Measurements from ENCODE around the gene SPOP. TPM values are rescaled to one million over a fixed set of nuclear protein-coding genes. Genes with fewer than 3 reads are reported as not detected.

The SPOP gene
- total and polyA plus RNA-seq, 2 donors = 54.7 to 64.3 TPM

DNA sequence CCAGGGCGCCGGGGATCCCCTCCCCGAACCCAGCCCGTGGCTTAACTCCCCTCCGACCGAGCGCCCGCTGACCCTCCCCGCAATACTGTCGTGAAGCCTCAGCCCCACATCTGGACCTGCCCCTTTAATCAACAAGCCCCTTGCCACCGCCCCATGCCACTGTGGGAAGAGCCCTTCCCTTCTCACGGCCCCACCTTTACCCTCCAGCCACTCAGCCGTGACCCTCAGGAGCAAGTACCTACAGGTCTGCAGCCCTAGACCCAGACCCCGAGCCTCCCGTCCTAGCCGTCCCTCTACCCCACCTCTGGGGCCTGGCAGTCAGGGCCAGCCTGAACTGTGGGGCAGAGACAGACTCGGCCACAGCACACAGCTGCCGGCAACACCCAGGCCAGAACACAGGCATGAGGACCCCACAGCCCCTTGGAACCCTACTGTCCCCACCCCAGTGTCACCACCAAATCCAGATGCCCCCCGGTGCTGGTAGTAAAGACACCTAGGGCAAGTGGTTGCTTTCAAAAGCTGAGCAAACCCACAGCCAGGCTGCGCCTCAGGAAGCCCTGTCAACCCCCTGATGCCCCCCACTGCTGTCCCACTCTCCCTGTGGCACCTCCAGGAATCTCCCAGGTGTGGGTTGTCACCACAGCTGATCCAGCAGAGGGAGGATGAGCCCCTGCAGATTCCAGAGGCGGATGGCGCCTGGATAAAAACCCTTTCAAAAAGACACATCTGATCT lies 100.8 kb downstream of the SPOP start:
- Histone ChIP-seq H3K36me3 (ENCODE audit: control insufficient read depth in 2 of 2, insufficient read depth in 2 of 2, low read length in 1 of 2) (no peaks in the 10 kb centered on the region), H3K4me1 (ENCODE audit: control insufficient read depth in 2 of 2, insufficient read depth in 2 of 2, low read length in 2 of 2) (peaks cover 0 to 5% of the 10 kb centered on the region in 2 donors), H3K27ac (ENCODE audit: low read depth in 1 of 2, low read length in 1 of 2) (no peak overlapping the region), H3K9me3 (ENCODE audit: control insufficient read depth in 2 of 2, insufficient read depth in 1 of 2, low read length in 1 of 2) (peaks cover 5 to 6% of the 10 kb centered on the region in 2 donors), H3K27me3 (ENCODE audit: control insufficient read depth in 2 of 2, insufficient read depth in 1 of 2, low read length in 1 of 2) (peaks cover 61 to 82% of the 10 kb centered on the region in 2 donors), H3K4me3 (ENCODE audit: low read length in 2 of 2) (peak overlapping the region in 1 of 2 donors; percentile 33)
- DNase-seq (ENCODE audit: low read depth in 6 of 9, low spot score in 9 of 9) = no peak
- WGBS = 40% methylated on average over 22 of the region's 22 CpGs

DNA sequence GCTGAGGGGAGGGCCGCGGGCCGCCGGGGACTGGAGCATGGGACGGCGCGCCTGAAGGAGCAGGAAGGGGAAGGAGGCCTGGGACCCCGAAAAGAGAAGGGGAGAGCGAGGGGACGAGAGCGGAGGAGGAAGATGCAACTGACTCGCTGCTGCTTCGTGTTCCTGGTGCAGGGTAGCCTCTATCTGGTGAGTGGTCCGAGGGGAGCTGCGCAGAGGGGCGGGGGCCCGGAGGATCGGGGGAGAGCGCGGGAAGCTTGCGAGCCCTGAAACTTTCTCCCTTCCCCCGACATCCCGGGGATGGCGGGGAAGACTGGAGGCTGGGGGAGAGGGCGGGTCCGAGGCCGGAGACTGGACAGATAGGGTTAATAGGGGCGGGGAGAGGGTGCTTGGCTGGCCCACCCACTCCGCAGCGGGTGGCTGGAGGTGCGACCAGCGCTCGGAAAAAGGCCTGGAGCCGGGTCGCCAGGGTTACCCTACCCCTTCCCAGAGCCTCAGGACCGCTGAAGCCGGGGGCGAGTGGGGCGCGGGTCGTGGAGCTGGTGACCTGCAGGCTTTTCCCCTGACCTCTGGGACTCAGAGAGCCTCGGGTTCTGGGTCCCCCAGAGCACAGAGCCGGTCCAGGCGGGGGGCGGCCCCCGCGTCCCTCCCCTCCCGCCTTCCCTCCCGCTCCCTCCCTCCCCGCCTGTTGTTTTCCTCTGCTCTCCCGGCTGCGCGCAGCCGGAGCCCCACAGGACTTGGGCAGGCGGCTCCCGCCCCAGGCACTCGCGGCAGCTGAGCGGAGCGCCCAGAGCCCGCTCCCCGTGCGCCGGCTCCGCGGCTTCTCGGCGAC lies 101.6 kb downstream of the SPOP start:
- Histone ChIP-seq H3K27ac (ENCODE audit: low read depth in 1 of 2, low read length in 1 of 2) (no peak overlapping the region), H3K27me3 (ENCODE audit: control insufficient read depth in 2 of 2, insufficient read depth in 1 of 2, low read length in 1 of 2) (peaks cover 67 to 90% of the 10 kb centered on the region in 2 donors), H3K4me3 (ENCODE audit: low read length in 2 of 2) (peak overlapping the region in 1 of 2 donors; percentile 33), H3K9me3 (ENCODE audit: control insufficient read depth in 2 of 2, insufficient read depth in 1 of 2, low read length in 1 of 2) (peaks cover 5 to 6% of the 10 kb centered on the region in 2 donors), H3K36me3 (ENCODE audit: control insufficient read depth in 2 of 2, insufficient read depth in 2 of 2, low read length in 1 of 2) (no peaks in the 10 kb centered on the region), H3K4me1 (ENCODE audit: control insufficient read depth in 2 of 2, insufficient read depth in 2 of 2, low read length in 2 of 2) (peaks cover 0 to 5% of the 10 kb centered on the region in 2 donors)
- WGBS = 2% methylated on average over 68 of the region's 68 CpGs
- no peak for DNase-seq (ENCODE audit: low read depth in 6 of 9, low spot score in 9 of 9)

DNA sequence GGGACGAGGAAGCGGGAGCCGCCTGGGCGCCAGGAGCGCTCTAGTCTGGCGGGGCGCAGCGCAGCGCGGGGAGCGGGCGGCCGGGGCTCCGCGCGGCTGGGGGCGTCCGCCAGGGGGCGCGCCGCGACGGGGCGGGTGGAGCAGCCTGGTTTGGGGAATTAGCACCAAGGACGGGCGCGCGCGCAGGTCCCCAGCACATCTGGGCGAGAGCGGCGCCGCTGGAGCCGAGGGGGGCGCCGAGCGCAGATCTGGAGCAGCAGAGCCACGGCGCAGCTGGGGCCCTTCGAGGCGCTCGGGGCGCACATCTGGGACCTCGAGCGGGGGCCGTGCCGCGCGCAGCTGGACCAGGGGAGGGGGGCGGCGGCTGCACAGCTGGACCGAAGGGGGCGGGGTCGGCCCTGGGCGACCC lies 102.2 kb downstream of the SPOP start, which contains the start of gene NXPH3:
Gene NXPH3, plus strand, starts transcription at position 193 of the 409 bp plus-strand sequence. CDS start 349 bp downstream, outside the sequence.
- Histone ChIP-seq H3K27me3 (ENCODE audit: control insufficient read depth in 2 of 2, insufficient read depth in 1 of 2, low read length in 1 of 2) (peaks cover 70 to 96% of the 10 kb centered on the region in 2 donors), H3K4me3 (ENCODE audit: low read length in 2 of 2) (peak within 1 kb of the TSS in 1 of 2 donors; percentile 33), H3K4me1 (ENCODE audit: control insufficient read depth in 2 of 2, insufficient read depth in 2 of 2, low read length in 2 of 2) (peaks cover 0 to 5% of the 10 kb centered on the region in 2 donors), H3K9me3 (ENCODE audit: control insufficient read depth in 2 of 2, insufficient read depth in 1 of 2, low read length in 1 of 2) (peaks cover 5 to 6% of the 10 kb centered on the region in 2 donors), H3K27ac (ENCODE audit: low read depth in 1 of 2, low read length in 1 of 2) (no peak within 1 kb of the TSS), H3K36me3 (ENCODE audit: control insufficient read depth in 2 of 2, insufficient read depth in 2 of 2, low read length in 1 of 2) (no peaks in the 10 kb centered on the region)
- 2% methylated on average over 55 of the region's 55 CpGs for WGBS
- peak in 4 of 9 donors; percentile 26 to 57 (median 34) for DNase-seq (ENCODE audit: low read depth in 6 of 9, low spot score in 9 of 9)

DNA sequence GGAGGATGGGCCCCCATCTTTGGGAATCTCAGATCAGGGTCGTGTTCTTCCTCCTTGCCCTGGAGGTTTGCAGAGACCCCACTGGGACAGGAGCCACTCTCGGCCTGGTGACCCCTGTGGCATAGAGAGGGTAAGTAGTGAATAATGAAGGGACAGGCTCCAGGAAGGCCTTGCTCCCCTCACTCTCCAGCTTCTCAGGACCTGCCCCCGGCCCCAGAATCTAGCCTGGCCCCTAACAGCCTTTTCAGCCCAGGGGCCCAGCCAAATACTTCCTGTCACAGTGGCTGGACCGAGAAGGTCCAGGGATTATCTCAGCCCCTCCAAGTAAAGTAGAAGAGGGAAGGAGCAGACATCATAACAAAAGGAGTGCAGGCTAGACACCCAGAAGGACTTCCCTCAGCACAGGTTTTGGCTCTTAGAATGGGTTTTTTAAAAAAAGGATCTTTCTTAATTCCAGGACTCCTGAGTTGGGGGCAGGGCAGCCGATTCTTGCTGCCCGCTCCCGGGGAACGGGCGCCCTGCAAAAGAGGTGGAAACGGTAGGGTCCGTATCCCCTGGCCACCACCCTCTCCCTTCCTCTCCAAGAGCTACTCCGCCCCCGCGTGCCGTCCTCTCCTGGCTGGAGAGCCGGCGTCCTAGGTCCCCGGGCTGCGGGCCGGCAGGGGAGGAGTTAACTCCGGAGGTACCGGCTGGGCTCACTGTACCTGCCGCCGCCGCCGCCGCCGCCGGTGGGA lies 102.8 kb downstream of the SPOP start:
- H3K27me3 ChIP-seq (ENCODE audit: control insufficient read depth in 2 of 2, insufficient read depth in 1 of 2, low read length in 1 of 2) = peaks cover 70 to 97% of the 10 kb centered on the region in 2 donors
- H3K9me3 ChIP-seq (ENCODE audit: control insufficient read depth in 2 of 2, insufficient read depth in 1 of 2, low read length in 1 of 2) = peaks cover 5 to 6% of the 10 kb centered on the region in 2 donors
- H3K4me1 ChIP-seq (ENCODE audit: control insufficient read depth in 2 of 2, insufficient read depth in 2 of 2, low read length in 2 of 2) = peaks cover 0 to 5% of the 10 kb centered on the region in 2 donors
- no peak overlapping the region for H3K27ac ChIP-seq (ENCODE audit: low read depth in 1 of 2, low read length in 1 of 2)
- WGBS = 16% methylated on average over 29 of the region's 29 CpGs
- H3K4me3 ChIP-seq (ENCODE audit: low read length in 2 of 2) = peak overlapping the region in 1 of 2 donors; percentile 33
- DNase-seq (ENCODE audit: low read depth in 6 of 9, low spot score in 9 of 9) = no peak
- H3K36me3 ChIP-seq (ENCODE audit: control insufficient read depth in 2 of 2, insufficient read depth in 2 of 2, low read length in 1 of 2) = no peaks in the 10 kb centered on the region

GRCh38 chr17:49574323-49574781 lies 103.5 kb downstream of the SPOP start:
- Histone ChIP-seq H3K36me3 (ENCODE audit: control insufficient read depth in 2 of 2, insufficient read depth in 2 of 2, low read length in 1 of 2) (no peaks in the 10 kb centered on the region), H3K4me1 (ENCODE audit: control insufficient read depth in 2 of 2, insufficient read depth in 2 of 2, low read length in 2 of 2) (peaks cover 0 to 9% of the 10 kb centered on the region in 2 donors), H3K27ac (ENCODE audit: low read depth in 1 of 2, low read length in 1 of 2) (no peak overlapping the region), H3K4me3 (ENCODE audit: low read length in 2 of 2) (no peak overlapping the region), H3K27me3 (ENCODE audit: control insufficient read depth in 2 of 2, insufficient read depth in 1 of 2, low read length in 1 of 2) (peaks cover 70 to 100% of the 10 kb centered on the region in 2 donors), H3K9me3 (ENCODE audit: control insufficient read depth in 2 of 2, insufficient read depth in 1 of 2, low read length in 1 of 2) (peaks cover 5 to 6% of the 10 kb centered on the region in 2 donors)
- 92% methylated on average over 13 of the region's 13 CpGs for WGBS
- DNase-seq (ENCODE audit: low read depth in 6 of 9, low spot score in 9 of 9) = no peak

- Histone ChIP-seq H3K27ac (ENCODE audit: low read depth in 1 of 2, low read length in 1 of 2) (no peak overlapping the region), H3K9me3 (ENCODE audit: control insufficient read depth in 2 of 2, insufficient read depth in 1 of 2, low read length in 1 of 2) (peaks cover 5 to 6% of the 10 kb centered on the region in 2 donors), H3K27me3 (ENCODE audit: control insufficient read depth in 2 of 2, insufficient read depth in 1 of 2, low read length in 1 of 2) (peaks cover 65 to 93% of the 10 kb centered on the region in 2 donors), H3K4me3 (ENCODE audit: low read length in 2 of 2) (no peak overlapping the region), H3K4me1 (ENCODE audit: control insufficient read depth in 2 of 2, insufficient read depth in 2 of 2, low read length in 2 of 2) (peaks cover 0 to 9% of the 10 kb centered on the region in 2 donors), H3K36me3 (ENCODE audit: control insufficient read depth in 2 of 2, insufficient read depth in 2 of 2, low read length in 1 of 2) (no peaks in the 10 kb centered on the region)
- no peak for DNase-seq (ENCODE audit: low read depth in 6 of 9, low spot score in 9 of 9)
- WGBS = 92% methylated on average over 15 of the region's 15 CpGs
Measured at GRCh38 chr17:49573510-49574322, 104.2 kb downstream of the SPOP start.

DNA sequence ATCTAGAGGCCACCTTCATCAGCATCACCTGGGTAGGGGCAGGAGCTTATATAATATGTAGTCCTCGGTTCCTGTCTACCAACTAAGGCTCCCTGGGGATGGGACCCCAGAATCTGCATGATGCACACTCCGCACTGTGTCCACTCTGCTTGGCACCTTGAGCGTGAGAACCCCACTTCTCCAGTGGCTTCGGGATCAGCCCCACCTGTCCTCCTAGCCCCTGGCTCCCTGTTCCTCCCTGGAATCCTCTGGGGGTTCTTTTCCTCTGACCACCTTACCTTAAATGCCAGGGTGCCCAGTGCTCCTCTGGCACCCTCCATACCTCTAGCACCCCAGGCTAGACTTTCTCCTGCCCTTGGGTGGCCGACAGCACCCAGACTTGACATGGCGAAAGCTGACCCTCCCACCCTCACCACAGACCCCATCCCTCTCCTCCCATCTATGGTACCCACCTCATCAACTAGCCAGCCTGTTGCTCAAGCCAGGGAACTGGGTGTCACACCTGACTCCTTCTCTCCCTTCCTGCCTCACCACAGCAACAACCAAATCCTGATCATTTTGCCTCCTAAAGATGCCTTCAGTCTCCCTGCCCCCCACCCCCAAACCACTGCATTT lies 105.0 kb downstream of the SPOP start:
- no peaks in the 10 kb centered on the region for H3K36me3 ChIP-seq (ENCODE audit: control insufficient read depth in 2 of 2, insufficient read depth in 2 of 2, low read length in 1 of 2)
- H3K4me3 ChIP-seq (ENCODE audit: low read length in 2 of 2) = no peak overlapping the region
- WGBS = 92% methylated on average over 6 of the region's 6 CpGs
- H3K4me1 ChIP-seq (ENCODE audit: control insufficient read depth in 2 of 2, insufficient read depth in 2 of 2, low read length in 2 of 2) = peaks cover 0 to 17% of the 10 kb centered on the region in 2 donors
- peaks cover 58 to 93% of the 10 kb centered on the region in 2 donors for H3K27me3 ChIP-seq (ENCODE audit: control insufficient read depth in 2 of 2, insufficient read depth in 1 of 2, low read length in 1 of 2)
- H3K9me3 ChIP-seq (ENCODE audit: control insufficient read depth in 2 of 2, insufficient read depth in 1 of 2, low read length in 1 of 2) = peaks cover 5 to 14% of the 10 kb centered on the region in 2 donors
- DNase-seq (ENCODE audit: low read depth in 6 of 9, low spot score in 9 of 9) = no peak
- H3K27ac ChIP-seq (ENCODE audit: low read depth in 1 of 2, low read length in 1 of 2) = no peak overlapping the region

DNA sequence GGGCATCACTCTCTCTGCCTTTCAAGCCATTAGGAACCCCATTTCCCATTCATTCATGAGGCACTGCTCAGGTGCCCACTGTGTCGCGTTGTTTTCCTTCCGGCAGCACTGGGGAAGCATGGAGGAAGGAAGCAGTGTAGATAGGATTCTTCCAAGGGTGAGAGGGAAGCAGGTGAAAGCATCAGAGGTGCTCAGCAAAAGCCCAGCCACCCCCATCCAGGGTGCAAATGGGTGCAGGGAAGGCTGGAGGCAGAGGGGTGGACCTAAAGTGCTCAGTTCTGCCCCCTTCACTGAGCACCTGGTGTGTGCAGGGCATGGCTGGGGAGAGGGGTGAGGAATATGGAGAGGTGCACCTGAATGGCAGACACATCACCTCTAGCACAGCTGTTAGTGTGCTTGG lies 105.7 kb downstream of the SPOP start:
- no peak overlapping the region for H3K27ac ChIP-seq (ENCODE audit: low read depth in 1 of 2, low read length in 1 of 2)
- no peaks in the 10 kb centered on the region for H3K36me3 ChIP-seq (ENCODE audit: control insufficient read depth in 2 of 2, insufficient read depth in 2 of 2, low read length in 1 of 2)
- peaks cover 0 to 21% of the 10 kb centered on the region in 2 donors for H3K4me1 ChIP-seq (ENCODE audit: control insufficient read depth in 2 of 2, insufficient read depth in 2 of 2, low read length in 2 of 2)
- H3K9me3 ChIP-seq (ENCODE audit: control insufficient read depth in 2 of 2, insufficient read depth in 1 of 2, low read length in 1 of 2) = peaks cover 5 to 14% of the 10 kb centered on the region in 2 donors
- H3K27me3 ChIP-seq (ENCODE audit: control insufficient read depth in 2 of 2, insufficient read depth in 1 of 2, low read length in 1 of 2) = peaks cover 52 to 93% of the 10 kb centered on the region in 2 donors
- no peak for DNase-seq (ENCODE audit: low read depth in 6 of 9, low spot score in 9 of 9)
- no peak overlapping the region for H3K4me3 ChIP-seq (ENCODE audit: low read length in 2 of 2)
- 88% methylated on average over 3 of the region's 3 CpGs for WGBS

All from thymus (tissue), 11 donors.